Stimulated activated effector memory CD8-positive, alpha-beta T cell treated with anti-CD3 and anti-CD28 coated beads, Interleukin-12 subunit alpha, Interleukin-12 subunit beta, amount 100 ng/mL, for 72 hours (primary cell): ENCODE measurements around the gene SRD5A1.
"Not testable (repeated sequence)": the region's sequence is repeated elsewhere in the genome, so short reads cannot be mapped to it uniquely, and the experiment has no call there.

Experiments
- ATAC-seq: fragments of 150-1000 bp; cut with Tn5 transposase; 2 replicates; pipeline ENCODE4 v1.10.0; 2021
- DNase-seq, 2 donors: peaks; one replicate each; pipeline ENCODE4 v3.0.0; 2021 to 2022; ENCODE audit warnings: low spot score in 2 of 2
- H3K27ac Mint-ChIP-seq: one replicate; pipeline ENCODE4 v1.8.0; 2022; ENCODE audit warnings: mild to moderate bottlenecking, mixed read lengths
- H3K36me3 Mint-ChIP-seq: one replicate; pipeline ENCODE4 v1.8.0; 2022; ENCODE audit warnings: mild to moderate bottlenecking, mixed read lengths
- H3K4me1 Mint-ChIP-seq: one replicate; pipeline ENCODE4 v1.8.0; 2022; ENCODE audit warnings: mixed read lengths
- H3K4me3 Mint-ChIP-seq: one replicate; pipeline ENCODE4 v1.8.0; 2022; ENCODE audit warnings: mild to moderate bottlenecking, mixed read lengths
- H3K9me3 Mint-ChIP-seq: one replicate; pipeline ENCODE4 v1.8.0; 2022; ENCODE audit warnings: mixed read lengths

Gene SRD5A1

GRCh38 chr5:6623228-6623627 lies 10.0 kb upstream of the SRD5A1 start:
- H3K27ac Mint-ChIP-seq, result no peak overlapping the region
- H3K9me3 Mint-ChIP-seq, result peaks cover 6% of the 10 kb centered on the region
- DNase-seq (no peak), ATAC-seq (no peak)
- peaks cover 100% of the 10 kb centered on the region for H3K36me3 Mint-ChIP-seq
- H3K4me3 Mint-ChIP-seq, result no peak overlapping the region
- peaks cover 21% of the 10 kb centered on the region for H3K4me1 Mint-ChIP-seq

GRCh38 chr5:6623941-6624340 lies 9.3 kb upstream of the SRD5A1 start:
- ATAC-seq (no peak), DNase-seq (no peak)
- Mint-ChIP-seq H3K36me3 (peaks cover 100% of the 10 kb centered on the region), H3K4me1 (peaks cover 16% of the 10 kb centered on the region), H3K4me3 (no peak overlapping the region), H3K9me3 (peaks cover 6% of the 10 kb centered on the region), H3K27ac (peak overlapping the region; percentile 7)

DNA sequence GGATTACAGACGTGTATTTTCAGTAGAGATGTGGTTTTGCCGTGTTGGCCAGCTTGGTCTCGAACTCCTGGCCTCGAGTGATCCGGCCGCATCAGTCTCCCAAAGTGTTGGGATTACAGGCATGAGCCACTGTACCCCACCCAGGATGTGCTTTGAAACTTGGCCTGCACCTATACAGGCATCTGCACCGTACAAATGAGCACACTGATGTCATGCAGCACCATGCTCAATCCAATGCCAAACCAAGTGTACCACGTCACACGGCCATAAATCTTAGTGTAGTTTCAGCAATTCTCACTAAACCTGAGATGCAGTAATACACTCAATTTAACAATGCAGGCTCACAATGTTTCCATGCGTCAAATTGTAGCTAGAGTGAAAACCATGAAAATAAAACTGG lies 6.7 kb upstream of the SRD5A1 start:
- H3K4me3 Mint-ChIP-seq, result no peak overlapping the region
- no peak overlapping the region for H3K27ac Mint-ChIP-seq
- peaks cover 100% of the 10 kb centered on the region for H3K36me3 Mint-ChIP-seq
- H3K4me1 Mint-ChIP-seq, result peaks cover 38% of the 10 kb centered on the region
- ATAC-seq, result no peak
- H3K9me3 Mint-ChIP-seq, result peaks cover 6% of the 10 kb centered on the region
- DNase-seq, result no peak

GRCh38 chr5:6631441-6631840 lies 1.8 kb upstream of the SRD5A1 start:
- no peaks in the 10 kb centered on the region for H3K9me3 Mint-ChIP-seq
- H3K4me3 Mint-ChIP-seq, result peak overlapping the region; percentile 94
- no peak for DNase-seq
- peaks cover 70% of the 10 kb centered on the region for H3K36me3 Mint-ChIP-seq
- H3K4me1 Mint-ChIP-seq, result peaks cover 33% of the 10 kb centered on the region
- H3K27ac Mint-ChIP-seq, result peak overlapping the region; percentile 99
- ATAC-seq, result no peak

DNA sequence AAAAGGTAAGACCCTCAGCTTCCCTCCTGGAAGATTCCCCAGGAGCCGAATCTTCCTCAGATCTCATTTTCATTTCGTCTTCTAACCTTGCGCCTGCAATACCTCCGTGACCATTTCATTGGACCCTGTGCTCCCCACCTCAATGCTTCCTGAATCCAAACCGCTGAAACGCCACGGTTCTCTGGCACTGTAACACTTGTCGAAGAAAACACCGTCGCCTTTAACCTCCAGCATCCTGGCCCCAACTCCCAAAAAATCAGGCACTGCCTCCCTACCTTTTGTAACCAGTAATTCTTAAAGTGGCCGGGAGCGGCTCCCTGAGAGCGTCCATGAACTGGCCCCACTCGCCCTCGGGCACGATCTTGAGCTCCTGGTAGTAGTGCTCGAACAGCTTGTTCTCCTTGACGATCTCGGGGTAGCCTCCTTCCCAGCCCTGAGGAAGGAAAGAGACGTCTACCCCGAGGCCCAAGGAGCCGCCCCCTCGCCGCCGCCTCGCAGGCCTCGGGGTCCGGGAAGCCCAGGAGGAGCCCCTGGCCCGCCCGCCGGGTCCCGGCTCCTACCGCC lies 834 bp upstream of the SRD5A1 start:
- Mint-ChIP-seq H3K4me1 (peaks cover 42% of the 10 kb centered on the region), H3K4me3 (peak overlapping the region; percentile 94), H3K36me3 (peaks cover 61% of the 10 kb centered on the region), H3K9me3 (no peaks in the 10 kb centered on the region), H3K27ac (peak overlapping the region; percentile 99)
- DNase-seq, result no peak
- peak; percentile 46 for ATAC-seq

DNA sequence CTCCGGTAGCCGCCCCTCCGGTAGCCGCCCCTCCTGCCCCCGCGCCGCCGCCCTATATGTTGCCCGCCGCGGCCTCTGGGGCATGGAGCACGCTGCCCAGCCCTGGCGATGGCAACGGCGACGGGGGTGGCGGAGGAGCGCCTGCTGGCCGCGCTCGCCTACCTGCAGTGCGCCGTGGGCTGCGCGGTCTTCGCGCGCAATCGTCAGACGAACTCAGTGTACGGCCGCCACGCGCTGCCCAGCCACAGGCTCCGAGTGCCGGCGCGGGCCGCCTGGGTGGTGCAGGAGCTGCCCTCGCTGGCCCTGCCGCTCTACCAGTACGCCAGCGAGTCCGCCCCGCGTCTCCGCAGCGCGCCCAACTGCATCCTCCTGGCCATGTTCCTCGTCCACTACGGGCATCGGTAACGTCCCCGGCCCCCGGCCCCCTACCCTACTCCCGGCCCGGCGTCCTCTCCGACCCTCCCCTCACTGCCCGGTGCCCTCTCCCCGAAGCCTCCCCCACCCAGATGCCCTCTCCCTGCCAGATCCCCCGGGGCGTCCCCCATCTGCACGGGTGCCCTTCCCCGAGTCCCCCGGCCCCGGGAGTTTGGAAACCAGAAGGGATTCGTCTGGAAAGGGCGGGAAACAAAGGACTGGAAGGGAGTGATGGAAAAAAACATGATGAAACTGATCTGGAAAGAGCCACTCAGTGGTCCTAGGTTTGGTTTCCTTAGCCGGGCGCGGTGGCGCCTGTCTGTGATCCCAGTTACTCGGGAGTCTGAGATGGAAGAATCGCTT lies 417 bp downstream of the SRD5A1 start:
- DNase-seq (peak in 1 of 2 donors; percentile 22), ATAC-seq (peak; percentile 75)
- peak overlapping the region; percentile 94 for H3K4me3 Mint-ChIP-seq

GRCh38 chr5:6634306-6634705 lies 1.1 kb downstream of the SRD5A1 start:
- peaks cover 44% of the 10 kb centered on the region for H3K4me1 Mint-ChIP-seq
- H3K4me3 Mint-ChIP-seq, result peak overlapping the region; percentile 94
- H3K36me3 Mint-ChIP-seq, result peaks cover 42% of the 10 kb centered on the region
- peak overlapping the region; percentile 99 for H3K27ac Mint-ChIP-seq
- DNase-seq, result no peak
- no peak for ATAC-seq
- no peaks in the 10 kb centered on the region for H3K9me3 Mint-ChIP-seq

More for the DNA sequence above, 417 bp downstream of the SRD5A1 start:
- Mint-ChIP-seq H3K36me3 (peaks cover 48% of the 10 kb centered on the region), H3K4me1 (peaks cover 44% of the 10 kb centered on the region), H3K9me3 (no peaks in the 10 kb centered on the region), H3K27ac (peak overlapping the region; percentile 99)

DNA sequence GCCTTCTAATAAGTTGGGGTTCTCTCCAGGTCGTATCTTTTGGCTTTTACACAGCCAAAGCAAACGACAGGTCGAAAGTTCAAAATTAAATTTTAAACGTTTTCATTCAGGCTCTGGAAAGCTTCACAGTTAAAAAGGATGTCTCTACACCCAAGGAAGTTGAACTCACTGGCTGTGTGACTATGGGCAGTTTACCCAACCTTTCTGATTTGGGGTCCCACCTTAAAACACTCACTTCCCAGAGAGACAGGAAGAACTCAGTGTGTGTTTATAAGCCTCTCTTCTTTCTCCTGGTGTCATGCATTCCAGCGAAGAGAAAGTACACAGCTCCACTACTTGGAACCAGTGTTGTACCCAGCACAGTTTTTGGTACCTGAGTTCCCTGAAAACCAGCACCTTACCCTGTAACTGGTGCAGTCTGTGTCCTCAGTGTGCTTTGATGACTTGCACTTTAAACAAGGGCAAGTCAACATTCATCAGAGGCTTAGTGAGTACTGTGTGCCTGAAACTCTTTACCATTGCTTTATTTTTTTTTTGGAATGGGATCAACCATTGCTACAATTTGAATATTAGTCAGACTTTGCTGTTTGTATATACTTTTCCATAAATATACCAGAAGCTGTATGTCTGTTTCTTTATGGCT lies 1.7 kb downstream of the SRD5A1 start:
- ATAC-seq (no peak), DNase-seq (no peak)
- H3K27ac Mint-ChIP-seq, result no peak overlapping the region
- peaks cover 36% of the 10 kb centered on the region for H3K36me3 Mint-ChIP-seq
- peaks cover 38% of the 10 kb centered on the region for H3K4me1 Mint-ChIP-seq
- peak overlapping the region; percentile 94 for H3K4me3 Mint-ChIP-seq
- no peaks in the 10 kb centered on the region for H3K9me3 Mint-ChIP-seq

- no peak overlapping the region for H3K4me3 Mint-ChIP-seq
- H3K27ac Mint-ChIP-seq, result no peak overlapping the region
- no peak for ATAC-seq
These were observed 3.1 kb downstream of the SRD5A1 start for GRCh38 chr5:6636293-6636692.

GRCh38 chr5:6637022-6637421 lies 3.8 kb downstream of the SRD5A1 start:
- Mint-ChIP-seq H3K4me1 (peaks cover 24% of the 10 kb centered on the region), H3K9me3 (no peaks in the 10 kb centered on the region), H3K27ac (no peak overlapping the region), H3K36me3 (peaks cover 16% of the 10 kb centered on the region), H3K4me3 (no peak overlapping the region)
- DNase-seq (no peak), ATAC-seq (no peak)

More at GRCh38 chr5:6636293-6636692, 3.1 kb downstream of the SRD5A1 start:
- peaks cover 22% of the 10 kb centered on the region for H3K36me3 Mint-ChIP-seq
- H3K4me1 Mint-ChIP-seq, result peaks cover 29% of the 10 kb centered on the region
- H3K9me3 Mint-ChIP-seq, result no peaks in the 10 kb centered on the region
- DNase-seq, result no peak

DNA sequence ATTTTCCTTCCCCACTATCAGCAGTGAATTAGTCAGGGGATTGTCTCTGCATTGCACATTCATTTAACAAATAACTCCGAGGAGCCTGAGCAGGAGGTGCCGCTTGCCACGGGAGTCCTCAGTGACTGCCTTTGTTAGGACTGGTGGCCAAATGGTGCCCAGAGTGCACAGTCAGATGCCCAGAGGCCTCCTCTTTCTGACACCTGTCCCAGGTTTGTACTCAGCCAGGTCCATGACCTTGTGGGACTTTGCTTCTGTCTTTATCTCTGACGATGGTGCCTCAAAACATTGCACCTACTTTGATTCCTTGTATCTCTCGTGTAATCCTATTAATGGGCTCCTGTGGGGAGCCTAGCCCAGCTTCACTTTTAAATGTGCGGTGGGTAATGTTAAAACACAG lies 4.3 kb downstream of the SRD5A1 start:
- ATAC-seq, result no peak
- H3K4me3 Mint-ChIP-seq, result no peak overlapping the region
- H3K36me3 Mint-ChIP-seq, result peaks cover 11% of the 10 kb centered on the region
- peaks cover 19% of the 10 kb centered on the region for H3K4me1 Mint-ChIP-seq
- no peaks in the 10 kb centered on the region for H3K9me3 Mint-ChIP-seq
- DNase-seq, result no peak
- no peak overlapping the region for H3K27ac Mint-ChIP-seq

- H3K9me3 Mint-ChIP-seq, result no peaks in the 10 kb centered on the region
- no peak for ATAC-seq
- no peak for DNase-seq
- peaks cover 18% of the 10 kb centered on the region for H3K4me1 Mint-ChIP-seq
- peaks cover 4% of the 10 kb centered on the region for H3K36me3 Mint-ChIP-seq
- H3K27ac Mint-ChIP-seq, result no peak overlapping the region
- no peak overlapping the region for H3K4me3 Mint-ChIP-seq
These were observed 5.0 kb downstream of the SRD5A1 start for GRCh38 chr5:6638236-6638635.

- no peak overlapping the region for H3K4me3 Mint-ChIP-seq
- H3K36me3 Mint-ChIP-seq, result no peaks in the 10 kb centered on the region
- DNase-seq, result no peak
- ATAC-seq, result no peak
- no peaks in the 10 kb centered on the region for H3K9me3 Mint-ChIP-seq
- peaks cover 18% of the 10 kb centered on the region for H3K4me1 Mint-ChIP-seq
- no peak overlapping the region for H3K27ac Mint-ChIP-seq
These were observed 9.4 kb downstream of the SRD5A1 start for GRCh38 chr5:6642655-6643054.

DNA sequence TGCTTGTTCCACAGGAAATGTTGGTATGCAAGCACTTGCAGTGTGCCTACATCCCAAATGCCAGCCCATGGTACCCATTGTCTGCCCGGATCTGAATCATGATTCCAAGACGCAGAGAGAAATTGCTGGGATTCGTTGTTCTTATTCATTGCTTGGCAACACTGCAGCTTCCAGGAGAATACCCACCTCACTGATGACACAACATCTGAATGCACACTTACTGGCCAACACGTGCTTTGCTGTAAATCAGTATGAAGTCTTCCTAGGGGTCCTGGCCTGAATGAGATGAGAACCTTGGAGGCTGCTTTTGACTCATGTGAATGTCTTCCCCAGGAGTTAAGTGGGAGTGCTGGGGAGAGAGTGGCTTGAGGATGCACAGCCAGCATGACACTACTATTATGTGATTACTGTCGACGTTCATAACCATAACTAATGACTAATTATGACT lies 11.6 kb downstream of the SRD5A1 start:
- Mint-ChIP-seq H3K27ac (no peak overlapping the region), H3K36me3 (no peaks in the 10 kb centered on the region), H3K9me3 (peaks cover under 1% of the 10 kb centered on the region), H3K4me1 (peaks cover 23% of the 10 kb centered on the region), H3K4me3 (no peak overlapping the region)
- ATAC-seq (no peak), DNase-seq (no peak)

DNA sequence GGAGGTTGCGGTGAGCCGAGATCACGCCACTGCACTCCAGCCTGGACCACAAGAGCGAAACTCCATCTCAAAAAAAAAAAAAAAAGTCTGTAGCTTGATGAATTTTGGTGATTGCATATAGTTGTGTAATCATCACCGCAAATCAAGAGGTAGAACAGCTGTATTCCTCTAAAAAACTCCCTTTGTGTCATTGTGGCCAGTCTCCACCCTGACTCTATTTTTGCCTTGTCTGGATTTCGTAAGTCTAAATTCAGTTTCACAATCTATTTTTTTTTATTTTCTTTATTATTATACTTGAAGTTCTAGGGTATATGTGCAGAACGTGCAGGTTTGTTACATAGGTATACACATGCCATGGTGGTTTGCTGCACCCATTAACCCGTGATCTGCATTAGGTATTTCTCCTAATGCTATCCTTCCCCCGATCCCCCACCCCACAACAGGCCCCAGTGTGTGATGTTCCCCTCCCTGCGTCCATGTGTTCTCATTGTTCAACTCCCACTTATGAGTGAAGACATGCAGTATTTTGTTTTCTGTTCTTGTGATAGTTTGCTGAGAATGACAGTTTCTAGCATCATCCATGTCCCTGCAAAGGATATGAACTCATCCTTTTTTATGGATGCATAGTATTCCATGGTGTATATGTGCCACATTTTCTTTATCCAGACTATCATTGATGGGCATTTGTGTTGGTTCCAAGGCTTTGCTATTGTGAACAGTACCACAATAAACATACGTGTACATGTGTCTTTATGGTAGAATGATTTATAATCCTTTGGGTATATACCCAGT lies 12.5 kb downstream of the SRD5A1 start:
- H3K36me3 Mint-ChIP-seq, H3K27ac Mint-ChIP-seq, H3K9me3 Mint-ChIP-seq, DNase-seq, ATAC-seq, H3K4me3 Mint-ChIP-seq: not testable (repeated sequence)
- H3K4me1 Mint-ChIP-seq, result peaks cover 20% of the 10 kb centered on the region
